DOHH2 (cell line): ENCODE data around the gene GARNL3.

Experiments
- CTCF ChIP-seq: fragments of 200-600 bp; sonication (generic); IDR thresholded peaks from one replicate; pipeline ENCODE4 v1.5.1; 2014; ENCODE audit warnings: antibody characterized with exemption, mild to moderate bottlenecking, low read depth, low read length; ENCODE audit not compliant: poor library complexity, severe bottlenecking
- EZH2phosphoT487 ChIP-seq: fragments of 200-600 bp; sonication (generic); IDR thresholded peaks from 2 replicates; pipeline ENCODE4 v1.6.1; 2017; ENCODE audit warnings: borderline replicate concordance, mild to moderate bottlenecking, antibody characterized with exemption, low read length, moderate library complexity, mixed read lengths

DNA sequence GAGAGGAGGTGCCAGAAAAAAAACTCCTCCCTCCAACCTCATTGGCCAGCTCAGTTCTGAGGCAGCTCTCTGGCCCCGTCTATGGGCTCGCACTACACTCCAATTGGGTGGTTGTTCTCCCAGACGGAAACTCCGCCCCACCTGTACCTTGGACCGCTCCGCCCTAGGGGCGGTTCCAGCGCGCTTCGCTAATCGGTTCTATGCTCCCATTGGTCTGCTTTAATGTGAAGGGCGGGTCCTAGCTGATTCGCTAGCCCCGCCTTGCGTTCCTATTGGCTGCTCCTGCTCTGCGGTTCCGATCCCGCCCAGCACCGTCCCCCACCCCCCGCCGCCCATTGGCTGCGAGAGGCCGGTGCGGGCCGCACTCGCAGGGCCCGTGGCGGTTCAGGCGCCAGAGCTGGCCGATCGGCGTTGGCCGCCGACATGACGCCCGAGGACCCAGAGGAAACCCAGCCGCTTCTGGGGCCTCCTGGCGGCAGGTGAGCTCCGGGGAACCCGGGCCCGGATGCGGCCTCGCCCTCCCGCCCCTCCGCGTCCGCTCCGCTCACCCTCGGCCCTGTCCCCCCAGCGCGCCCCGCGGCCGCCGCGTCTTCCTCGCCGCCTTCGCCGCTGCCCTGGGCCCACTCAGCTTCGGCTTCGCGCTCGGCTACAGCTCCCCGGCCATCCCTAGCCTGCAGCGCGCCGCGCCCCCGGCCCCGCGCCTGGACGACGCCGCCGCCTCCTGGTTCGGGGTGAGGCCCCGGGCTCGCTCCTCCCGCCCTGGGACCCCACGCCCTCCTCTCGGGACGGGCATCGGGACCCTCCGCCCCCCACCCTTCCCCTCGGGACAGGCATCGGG, 132.5 kb downstream of the GARNL3 start, which contains the start of gene SLC2A8:
- TF ChIP-seq CTCF = no peak
- no peak for TF ChIP-seq EZH2phosphoT487
